Panc1 (cell line): Measurements from ENCODE around the gene ANKH.

Experiments
- CTCF ChIP-seq: fragments of 450-650 bp; IDR thresholded peaks from 2 replicates; pipeline ENCODE4 v1.5.1; 2017; ENCODE audit warnings: mild to moderate bottlenecking
- POLR2AphosphoS5 ChIP-seq: IDR thresholded peaks from 2 replicates; pipeline ENCODE4 v1.6.1; 2012; ENCODE audit warnings: mild to moderate bottlenecking, low read depth, low read length, moderate library complexity
- SIN3A ChIP-seq: IDR thresholded peaks from 2 replicates; pipeline ENCODE4 v1.6.1; 2012; ENCODE audit warnings: low read depth, mild to moderate bottlenecking, low read length, moderate library complexity, borderline replicate concordance; ENCODE audit not compliant: insufficient read depth

- no peak for TF ChIP-seq CTCF
- no peak for TF ChIP-seq POLR2AphosphoS5
- TF ChIP-seq SIN3A, result no peak
These were observed 113.7 kb downstream of the ANKH start for GRCh38 chr5:14757850-14758249.
